ENCODE results near the gene DPF3.
"Not testable (repeated sequence)": the region's sequence is repeated elsewhere in the genome, so short reads cannot be mapped to it uniquely, and the experiment has no call there.

Gene DPF3

DNA sequence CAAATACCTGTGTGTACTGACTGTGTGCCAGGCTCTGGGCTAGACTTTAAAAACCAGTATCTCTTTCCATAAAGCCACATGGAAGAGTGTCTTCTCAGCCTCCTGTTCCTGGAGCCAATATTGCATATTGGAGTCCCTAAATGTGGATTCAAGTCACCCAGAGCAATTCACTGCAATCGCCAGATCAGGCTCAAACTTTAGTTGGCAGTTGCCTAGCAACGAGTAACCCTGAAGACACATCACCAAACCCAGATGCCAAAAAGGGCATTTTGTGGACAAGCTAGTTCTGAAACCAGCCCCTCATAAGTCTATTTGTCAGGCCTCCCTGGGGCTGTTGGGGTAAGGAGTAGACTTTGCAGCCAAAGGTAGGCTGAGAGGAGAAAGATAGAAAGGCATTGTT, 13.7 kb downstream of the DPF3 start:
- no peak for DNase-seq (ENCODE audit: low read depth)

DNA sequence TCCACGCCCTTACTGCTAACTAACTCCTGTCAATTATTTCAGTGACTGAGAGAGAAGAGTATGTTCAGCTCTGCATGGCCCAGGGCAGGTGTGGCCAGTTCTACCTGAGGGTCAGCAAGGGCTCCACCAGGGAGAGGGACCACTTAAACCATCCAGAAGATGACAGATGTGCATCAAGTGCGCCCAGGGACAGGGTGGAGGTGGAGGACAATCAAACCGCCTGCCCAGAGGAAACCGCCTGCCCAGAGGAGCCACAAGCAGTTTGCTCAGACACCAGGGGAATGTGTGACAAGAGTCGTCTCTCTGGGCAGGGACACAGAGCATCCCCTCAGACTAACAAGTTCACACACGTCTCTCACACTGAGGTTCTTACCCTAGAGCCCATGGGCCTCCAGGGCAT, 14.5 kb downstream of the DPF3 start:
- no peak for DNase-seq (ENCODE audit: low read depth)

- DNase-seq (ENCODE audit: low read depth), result no peak
Observed at GRCh38 chr14:72878746-72879145, 15.2 kb downstream of the DPF3 start.

- no peak for DNase-seq (ENCODE audit: low read depth)
Observed at GRCh38 chr14:72876710-72877063, 17.2 kb downstream of the DPF3 start.

- DNase-seq (ENCODE audit: low read depth), result no peak
Observed at GRCh38 chr14:72876005-72876709, 17.7 kb downstream of the DPF3 start.

- DNase-seq (ENCODE audit: low read depth), result not testable (repeated sequence)
Observed at GRCh38 chr14:72870878-72871277, 23.0 kb downstream of the DPF3 start.

DNA sequence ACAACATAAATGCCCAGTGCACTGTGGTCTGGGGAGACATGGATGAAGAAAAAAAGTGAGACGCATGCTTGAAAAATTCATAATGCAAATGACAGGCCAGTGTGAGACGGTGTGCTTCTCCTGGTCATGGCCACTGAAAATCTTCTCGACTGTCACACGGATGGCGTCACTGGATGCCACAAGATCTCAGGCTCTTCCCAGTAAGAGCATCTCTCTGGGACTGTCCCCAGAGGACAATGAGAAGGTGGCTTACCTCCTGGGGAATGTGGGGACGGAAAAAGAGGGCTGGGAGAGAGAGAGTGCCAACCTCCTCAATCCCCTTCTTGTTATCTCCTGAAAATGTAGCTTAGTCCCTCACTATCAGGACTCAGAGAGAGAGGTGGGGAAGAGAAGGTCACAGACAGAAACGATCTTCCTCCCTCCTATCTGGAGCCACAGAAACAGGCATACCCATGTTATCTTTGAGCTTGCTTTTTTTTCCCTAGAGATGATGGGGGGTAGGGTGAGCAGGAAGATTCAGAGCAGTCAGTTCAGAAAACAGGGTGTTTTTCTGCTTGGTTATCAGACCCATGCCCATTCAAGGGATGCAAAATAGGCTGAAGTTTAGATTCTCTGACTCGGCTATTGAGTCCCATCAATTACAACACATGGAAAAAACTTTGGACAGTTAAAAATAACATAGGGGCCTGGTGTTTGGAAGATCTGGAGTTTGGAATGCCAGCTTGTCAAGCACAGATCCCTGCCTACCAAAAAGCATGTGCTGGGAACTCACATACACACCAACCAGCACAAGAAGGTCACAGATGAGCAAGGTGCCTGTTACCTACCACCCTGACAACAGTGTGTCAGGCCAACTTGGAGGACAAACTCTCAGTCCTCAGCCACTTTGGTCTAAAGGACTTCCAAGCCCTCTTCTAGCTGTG, 24.2 kb downstream of the DPF3 start:
- DNase-seq (ENCODE audit: low read depth), result no peak

- no peak for DNase-seq (ENCODE audit: low read depth)
Observed at GRCh38 chr14:72868500-72868899, 25.4 kb downstream of the DPF3 start.

DNA sequence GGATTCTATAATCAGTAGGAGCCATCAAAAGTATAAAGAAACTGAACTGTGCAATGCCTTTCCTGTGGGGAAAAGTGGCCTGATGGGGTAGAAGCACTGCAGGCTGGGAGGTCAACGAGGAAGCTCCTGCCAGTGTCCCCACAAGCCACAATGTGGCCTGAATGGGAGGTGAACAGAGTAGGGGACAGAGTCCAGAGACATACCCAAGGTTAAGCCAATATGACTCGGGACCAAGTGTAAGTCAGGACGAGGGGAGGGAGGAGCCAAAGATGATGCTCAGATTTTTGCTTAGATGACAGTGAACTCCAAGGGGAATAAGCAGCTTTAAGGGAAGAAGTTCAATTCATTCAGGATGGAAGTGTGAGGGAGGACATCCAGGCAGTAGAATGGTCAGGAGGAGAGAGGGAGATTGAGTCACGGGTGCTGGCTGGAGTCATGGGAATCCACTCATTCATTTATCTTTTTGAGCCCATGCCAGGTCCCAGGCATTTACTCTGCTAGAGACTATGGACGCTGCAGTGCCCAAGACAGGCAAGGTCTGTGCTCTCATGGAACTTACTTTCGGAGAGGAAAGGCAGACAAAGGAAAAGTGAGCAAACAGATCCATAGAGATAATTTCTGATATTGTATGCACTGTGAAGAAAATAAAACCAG, 29.1 kb downstream of the DPF3 start:
- DNase-seq (ENCODE audit: low read depth), result no peak

- DNase-seq (ENCODE audit: low read depth), result no peak
Observed at GRCh38 chr14:72863216-72864006, 30.5 kb downstream of the DPF3 start.

DNA sequence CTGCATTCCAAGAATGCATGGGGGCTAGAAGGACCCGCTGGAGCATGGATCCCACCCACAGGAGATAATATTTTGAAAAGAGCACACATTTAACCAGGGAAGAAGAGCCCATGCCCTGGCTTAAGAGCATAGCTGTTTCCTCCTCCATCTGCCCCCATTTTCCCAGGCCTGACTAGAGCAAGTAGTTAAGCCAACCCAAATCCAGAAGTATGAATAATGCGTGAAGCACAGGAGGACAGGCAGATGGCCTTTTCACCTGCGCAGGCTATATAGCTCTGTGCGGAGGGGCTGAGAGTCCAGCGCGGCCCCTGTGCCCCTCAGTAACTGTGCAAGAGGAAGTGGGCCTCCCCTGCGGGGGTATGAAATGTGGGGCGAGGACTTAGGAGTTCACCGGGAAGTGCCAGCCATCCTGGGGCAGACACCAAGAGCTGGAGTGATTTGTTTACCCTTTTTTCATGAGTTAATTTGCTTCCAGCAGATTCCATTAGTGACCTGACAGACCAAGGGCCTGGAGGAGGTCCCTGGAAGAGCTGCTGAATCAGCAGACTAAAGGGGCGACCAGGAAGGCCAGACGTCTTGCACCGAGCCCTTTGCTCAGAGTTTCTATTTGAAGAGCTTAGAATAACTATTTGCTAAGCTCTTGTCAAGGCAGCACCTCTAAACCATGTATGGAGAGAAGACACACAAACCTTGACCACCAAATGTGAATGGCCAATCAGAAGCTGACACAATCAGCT, 37.2 kb downstream of the DPF3 start:
- no peak for DNase-seq (ENCODE audit: low read depth)

- DNase-seq (ENCODE audit: low read depth), result peak; percentile 23
Observed at GRCh38 chr14:72855913-72856312, 38.0 kb downstream of the DPF3 start.

GRCh38 chr14:72852194-72852593, 41.7 kb downstream of the DPF3 start:
- DNase-seq (ENCODE audit: low read depth), result no peak

DNA sequence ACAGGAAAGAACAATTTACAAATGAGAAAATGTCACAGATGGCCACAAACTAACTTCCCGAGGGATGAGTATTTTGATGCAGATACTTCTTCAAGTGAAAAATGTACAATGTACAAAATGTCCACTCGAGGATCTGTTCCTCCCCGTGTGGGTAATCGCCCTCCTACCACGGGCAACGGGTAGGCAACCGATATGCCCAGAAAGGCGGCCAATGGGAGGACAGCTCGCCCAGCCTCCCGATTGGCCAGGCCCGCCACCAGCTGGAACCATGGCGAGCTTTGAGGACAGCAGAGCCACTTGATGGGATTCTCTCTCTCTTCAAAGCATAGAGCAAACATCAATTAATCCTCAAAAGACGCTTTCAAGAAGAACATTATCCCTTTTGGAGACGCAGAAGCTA, 42.3 kb downstream of the DPF3 start:
- DNase-seq (ENCODE audit: low read depth), result no peak

DNA sequence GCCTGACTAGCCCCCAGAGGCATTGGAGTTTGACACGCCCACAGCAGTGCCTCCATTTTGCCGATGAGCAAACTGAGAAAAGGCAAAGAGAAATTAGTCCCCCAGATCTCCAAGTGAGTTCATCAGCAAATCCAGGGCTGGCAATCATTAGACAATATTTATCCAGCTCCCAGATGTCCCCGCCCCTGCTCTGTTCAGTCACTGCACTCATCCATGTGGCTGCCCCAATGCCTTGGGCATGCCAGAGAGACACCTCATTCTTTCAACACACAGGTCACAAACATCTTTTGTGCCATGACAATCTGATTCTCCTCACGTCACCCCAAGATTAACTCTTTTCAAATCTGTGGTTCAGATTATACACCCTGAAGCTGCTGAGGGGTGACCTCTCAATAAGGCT, 43.5 kb downstream of the DPF3 start:
- DNase-seq (ENCODE audit: low read depth), result no peak

DNA sequence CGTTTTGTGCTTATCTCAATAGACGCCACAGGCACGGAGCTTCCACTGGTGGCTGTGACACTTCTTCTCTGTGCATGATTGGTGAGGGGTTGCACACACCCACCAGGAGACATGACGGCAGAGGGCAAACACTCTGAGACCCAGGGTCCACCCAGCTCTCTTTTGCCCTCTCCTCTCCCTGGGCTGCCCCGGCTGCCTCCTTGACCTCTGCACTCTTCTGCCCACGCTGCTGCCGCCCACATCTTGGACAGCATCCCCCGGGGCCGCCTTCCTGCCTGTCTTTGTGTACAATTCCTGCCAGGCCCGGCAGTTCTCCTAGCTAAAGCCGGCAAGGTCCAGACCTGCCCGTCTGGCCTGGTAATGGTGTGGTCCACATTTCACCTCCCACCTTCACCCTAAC, 44.7 kb downstream of the DPF3 start:
- DNase-seq (ENCODE audit: low read depth), result no peak

- DNase-seq (ENCODE audit: low read depth), result no peak
Observed at GRCh38 chr14:72847721-72848120, 46.2 kb downstream of the DPF3 start.

GRCh38 chr14:72845683-72846082, 48.2 kb downstream of the DPF3 start:
- no peak for DNase-seq (ENCODE audit: low read depth)

DNA sequence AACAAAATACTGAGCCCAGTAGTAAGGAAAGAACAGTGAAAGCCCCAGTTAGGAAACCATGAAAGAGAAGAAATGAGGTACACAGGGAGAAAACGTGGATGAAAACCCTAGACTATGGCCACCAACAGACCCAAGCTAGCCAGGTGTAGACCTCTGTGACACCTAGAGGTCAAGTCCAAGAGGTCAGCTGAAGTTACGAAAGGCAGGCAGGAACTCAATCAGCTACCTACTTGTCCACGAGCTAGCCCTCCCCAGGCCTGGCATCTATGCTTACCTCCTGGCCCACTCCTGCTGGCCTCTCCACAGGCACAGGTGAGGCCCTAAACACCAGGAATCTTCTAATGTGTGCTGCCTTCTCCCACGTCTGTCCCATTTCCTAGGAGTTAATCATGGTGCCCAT, 48.7 kb downstream of the DPF3 start:
- no peak for DNase-seq (ENCODE audit: low read depth)

- DNase-seq (ENCODE audit: low read depth), result no peak
Observed at GRCh38 chr14:72844524-72844923, 49.4 kb downstream of the DPF3 start.

Measured in stromal cell of bone marrow (primary cell).